GM12878 (cell line): Measurements from ENCODE around the gene MACROD2.
A peak's percentile ranks its signal among the peaks of the same experiment; 100 is the strongest.

Source experiments
- CHD1 ChIP-seq: IDR thresholded peaks from 2 replicates; pipeline ENCODE4 v1.6.1; 2012; ENCODE audit warnings: low read depth, low read length, improper control_type of control experiment
- CHD4 ChIP-seq: fragments of 200-600 bp; sonication (generic); IDR thresholded peaks from 2 replicates; pipeline ENCODE4 v1.6.1; 2016; ENCODE audit warnings: mild to moderate bottlenecking
- EP300 ChIP-seq, 2 experiments: fragments of 150-350 bp in 1 of 2; IDR thresholded peaks; 2 replicates each; pipeline ENCODE4 v1.6.1; 2011 to 2012; ENCODE audit warnings: low read depth in 2 of 2, low read length in 2 of 2, borderline replicate concordance in 1 of 2, improper control_type of control experiment in 1 of 2, inconsistent platforms in 1 of 2; ENCODE audit not compliant: control insufficient read depth in 1 of 2
- EZH2 ChIP-seq: IDR thresholded peaks from 2 replicates; pipeline ENCODE4 v1.6.1; 2012; ENCODE audit warnings: low read depth, mild to moderate bottlenecking, control low read depth, inconsistent platforms, low read length, borderline replicate concordance; ENCODE audit not compliant: control insufficient read depth
- FOXM1 ChIP-seq: IDR thresholded peaks from 2 replicates; pipeline ENCODE4 v1.6.1; 2012; ENCODE audit warnings: low read depth, mild to moderate bottlenecking, inconsistent platforms, low read length, moderate library complexity
- MYC ChIP-seq: IDR thresholded peaks from 2 replicates; pipeline ENCODE4 v1.6.1; 2011; ENCODE audit warnings: mild to moderate bottlenecking, low read length, moderate library complexity, inconsistent platforms; ENCODE audit not compliant: insufficient read depth, insufficient replicate concordance, insufficient read length, severe bottlenecking
- RCOR1 ChIP-seq: conservative IDR thresholded peaks from 2 replicates; pipeline ENCODE4 v1.6.1; 2012; ENCODE audit warnings: low read depth, low read length, improper control_type of control experiment
- SIN3A ChIP-seq: IDR thresholded peaks from 2 replicates; pipeline ENCODE4 v1.6.1; 2012; ENCODE audit warnings: low read depth, low read length, improper control_type of control experiment
- SREBF2 ChIP-seq: IDR thresholded peaks from 2 replicates; pipeline ENCODE4 v1.6.1; 2012; ENCODE audit warnings: mild to moderate bottlenecking, low read length
- TF ChIP-seq, protein P1 (sequence below), 3 experiments: IDR thresholded peaks in 2 of 3; conservative IDR thresholded peaks in 1 of 3; 2 replicates each; pipeline ENCODE4 v1.5.1; 2011; ENCODE audit warnings: low read depth in 3 of 3, low read length in 3 of 3, mild to moderate bottlenecking in 3 of 3, control low read depth in 2 of 3, moderate library complexity in 2 of 3, inconsistent platforms in 1 of 3, mixed read lengths in 1 of 3; ENCODE audit not compliant: control insufficient read depth in 2 of 3, insufficient read depth in 1 of 3; ENCODE audit errors: extremely low read depth in 1 of 3
- TF ChIP-seq, protein P2 (sequence below): fragments of 150-350 bp; IDR thresholded peaks from 2 replicates; pipeline ENCODE4 v1.6.1; 2016; ENCODE audit warnings: low read depth, low read length
- TF ChIP-seq, protein P3 (sequence below): IDR thresholded peaks from 2 replicates; pipeline ENCODE4 v1.6.1; 2012; ENCODE audit warnings: low read depth, low read length, improper control_type of control experiment
- TF ChIP-seq, protein P4 (sequence below): fragments of 450-650 bp; IDR thresholded peaks from 2 replicates; pipeline ENCODE4 v1.6.1; 2016; ENCODE audit warnings: mild to moderate bottlenecking, moderate library complexity, borderline replicate concordance

DNA sequence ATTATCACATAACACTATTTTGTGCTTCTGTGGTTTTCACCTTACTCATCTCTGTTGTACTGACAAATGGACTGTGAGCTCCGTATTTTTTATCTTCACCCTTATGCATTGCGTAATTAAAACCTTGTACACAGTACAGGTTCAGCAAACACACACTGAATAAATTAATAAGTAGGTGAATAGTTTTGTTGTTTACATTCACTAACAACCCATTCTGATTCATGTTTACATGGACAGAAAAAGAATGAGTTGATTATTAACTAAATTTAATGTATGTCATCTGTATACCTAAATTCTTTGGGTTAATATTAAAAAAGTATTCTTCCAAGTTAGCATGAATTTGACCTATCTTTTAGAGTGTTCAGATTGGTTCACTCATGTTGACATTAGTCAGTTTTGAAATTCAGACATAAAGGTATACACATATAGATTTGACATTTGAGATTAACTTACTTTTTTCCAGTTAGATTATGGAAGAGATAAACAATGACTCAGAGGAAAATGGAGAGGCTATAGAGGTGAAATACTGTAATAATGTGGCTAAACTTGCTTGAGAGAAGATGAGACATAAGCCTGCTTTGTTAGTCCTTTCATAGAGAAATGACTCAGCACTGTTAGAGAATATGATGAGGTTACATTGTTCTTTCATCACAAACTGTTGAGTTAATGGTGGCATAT lies 883.8 kb downstream of the MACROD2 start:
- TF ChIP-seq EP300 (IDR thresholded peaks at IDR 0.05; ENCODE audit: borderline replicate concordance in 1 of 2, control insufficient read depth in 1 of 2, low read depth in 2 of 2, low read length in 2 of 2), result 0 out of 4 replicates have a peak, but pooled peaks of 1 of the 2 experiments have one; percentile 60
- TF ChIP-seq RCOR1, result no peak
- TF ChIP-seq, protein P1, sequence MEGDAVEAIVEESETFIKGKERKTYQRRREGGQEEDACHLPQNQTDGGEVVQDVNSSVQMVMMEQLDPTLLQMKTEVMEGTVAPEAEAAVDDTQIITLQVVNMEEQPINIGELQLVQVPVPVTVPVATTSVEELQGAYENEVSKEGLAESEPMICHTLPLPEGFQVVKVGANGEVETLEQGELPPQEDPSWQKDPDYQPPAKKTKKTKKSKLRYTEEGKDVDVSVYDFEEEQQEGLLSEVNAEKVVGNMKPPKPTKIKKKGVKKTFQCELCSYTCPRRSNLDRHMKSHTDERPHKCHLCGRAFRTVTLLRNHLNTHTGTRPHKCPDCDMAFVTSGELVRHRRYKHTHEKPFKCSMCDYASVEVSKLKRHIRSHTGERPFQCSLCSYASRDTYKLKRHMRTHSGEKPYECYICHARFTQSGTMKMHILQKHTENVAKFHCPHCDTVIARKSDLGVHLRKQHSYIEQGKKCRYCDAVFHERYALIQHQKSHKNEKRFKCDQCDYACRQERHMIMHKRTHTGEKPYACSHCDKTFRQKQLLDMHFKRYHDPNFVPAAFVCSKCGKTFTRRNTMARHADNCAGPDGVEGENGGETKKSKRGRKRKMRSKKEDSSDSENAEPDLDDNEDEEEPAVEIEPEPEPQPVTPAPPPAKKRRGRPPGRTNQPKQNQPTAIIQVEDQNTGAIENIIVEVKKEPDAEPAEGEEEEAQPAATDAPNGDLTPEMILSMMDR (IDR thresholded peaks at IDR 0.05 in 2 of 3, conservative IDR thresholded peaks at IDR 0.05 in 1 of 3; ENCODE audit: control insufficient read depth in 2 of 3, extremely low read depth in 1 of 3, insufficient read depth in 1 of 3, low read depth in 3 of 3, low read length in 3 of 3), result no peak
- TF ChIP-seq, protein P2, sequence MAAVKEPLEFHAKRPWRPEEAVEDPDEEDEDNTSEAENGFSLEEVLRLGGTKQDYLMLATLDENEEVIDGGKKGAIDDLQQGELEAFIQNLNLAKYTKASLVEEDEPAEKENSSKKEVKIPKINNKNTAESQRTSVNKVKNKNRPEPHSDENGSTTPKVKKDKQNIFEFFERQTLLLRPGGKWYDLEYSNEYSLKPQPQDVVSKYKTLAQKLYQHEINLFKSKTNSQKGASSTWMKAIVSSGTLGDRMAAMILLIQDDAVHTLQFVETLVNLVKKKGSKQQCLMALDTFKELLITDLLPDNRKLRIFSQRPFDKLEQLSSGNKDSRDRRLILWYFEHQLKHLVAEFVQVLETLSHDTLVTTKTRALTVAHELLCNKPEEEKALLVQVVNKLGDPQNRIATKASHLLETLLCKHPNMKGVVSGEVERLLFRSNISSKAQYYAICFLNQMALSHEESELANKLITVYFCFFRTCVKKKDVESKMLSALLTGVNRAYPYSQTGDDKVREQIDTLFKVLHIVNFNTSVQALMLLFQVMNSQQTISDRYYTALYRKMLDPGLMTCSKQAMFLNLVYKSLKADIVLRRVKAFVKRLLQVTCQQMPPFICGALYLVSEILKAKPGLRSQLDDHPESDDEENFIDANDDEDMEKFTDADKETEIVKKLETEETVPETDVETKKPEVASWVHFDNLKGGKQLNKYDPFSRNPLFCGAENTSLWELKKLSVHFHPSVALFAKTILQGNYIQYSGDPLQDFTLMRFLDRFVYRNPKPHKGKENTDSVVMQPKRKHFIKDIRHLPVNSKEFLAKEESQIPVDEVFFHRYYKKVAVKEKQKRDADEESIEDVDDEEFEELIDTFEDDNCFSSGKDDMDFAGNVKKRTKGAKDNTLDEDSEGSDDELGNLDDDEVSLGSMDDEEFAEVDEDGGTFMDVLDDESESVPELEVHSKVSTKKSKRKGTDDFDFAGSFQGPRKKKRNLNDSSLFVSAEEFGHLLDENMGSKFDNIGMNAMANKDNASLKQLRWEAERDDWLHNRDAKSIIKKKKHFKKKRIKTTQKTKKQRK, result no peak
- TF ChIP-seq, protein P3, sequence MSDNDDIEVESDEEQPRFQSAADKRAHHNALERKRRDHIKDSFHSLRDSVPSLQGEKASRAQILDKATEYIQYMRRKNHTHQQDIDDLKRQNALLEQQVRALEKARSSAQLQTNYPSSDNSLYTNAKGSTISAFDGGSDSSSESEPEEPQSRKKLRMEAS, result no peak
- TF ChIP-seq CHD4, result no peak
- no peak for TF ChIP-seq MYC
- no peak for TF ChIP-seq CHD1
- TF ChIP-seq, protein P4, sequence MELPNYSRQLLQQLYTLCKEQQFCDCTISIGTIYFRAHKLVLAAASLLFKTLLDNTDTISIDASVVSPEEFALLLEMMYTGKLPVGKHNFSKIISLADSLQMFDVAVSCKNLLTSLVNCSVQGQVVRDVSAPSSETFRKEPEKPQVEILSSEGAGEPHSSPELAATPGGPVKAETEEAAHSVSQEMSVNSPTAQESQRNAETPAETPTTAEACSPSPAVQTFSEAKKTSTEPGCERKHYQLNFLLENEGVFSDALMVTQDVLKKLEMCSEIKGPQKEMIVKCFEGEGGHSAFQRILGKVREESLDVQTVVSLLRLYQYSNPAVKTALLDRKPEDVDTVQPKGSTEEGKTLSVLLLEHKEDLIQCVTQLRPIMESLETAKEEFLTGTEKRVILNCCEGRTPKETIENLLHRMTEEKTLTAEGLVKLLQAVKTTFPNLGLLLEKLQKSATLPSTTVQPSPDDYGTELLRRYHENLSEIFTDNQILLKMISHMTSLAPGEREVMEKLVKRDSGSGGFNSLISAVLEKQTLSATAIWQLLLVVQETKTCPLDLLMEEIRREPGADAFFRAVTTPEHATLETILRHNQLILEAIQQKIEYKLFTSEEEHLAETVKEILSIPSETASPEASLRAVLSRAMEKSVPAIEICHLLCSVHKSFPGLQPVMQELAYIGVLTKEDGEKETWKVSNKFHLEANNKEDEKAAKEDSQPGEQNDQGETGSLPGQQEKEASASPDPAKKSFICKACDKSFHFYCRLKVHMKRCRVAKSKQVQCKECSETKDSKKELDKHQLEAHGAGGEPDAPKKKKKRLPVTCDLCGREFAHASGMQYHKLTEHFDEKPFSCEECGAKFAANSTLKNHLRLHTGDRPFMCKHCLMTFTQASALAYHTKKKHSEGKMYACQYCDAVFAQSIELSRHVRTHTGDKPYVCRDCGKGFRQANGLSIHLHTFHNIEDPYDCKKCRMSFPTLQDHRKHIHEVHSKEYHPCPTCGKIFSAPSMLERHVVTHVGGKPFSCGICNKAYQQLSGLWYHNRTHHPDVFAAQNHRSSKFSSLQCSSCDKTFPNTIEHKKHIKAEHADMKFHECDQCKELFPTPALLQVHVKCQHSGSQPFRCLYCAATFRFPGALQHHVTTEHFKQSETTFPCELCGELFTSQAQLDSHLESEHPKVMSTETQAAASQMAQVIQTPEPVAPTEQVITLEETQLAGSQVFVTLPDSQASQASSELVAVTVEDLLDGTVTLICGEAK, result no peak
- TF ChIP-seq SIN3A, result no peak
- TF ChIP-seq SREBF2, result no peak
- no peak for TF ChIP-seq FOXM1
- TF ChIP-seq EZH2, result no peak
